SKM-1 treated with dmso at 0.1 percent for 144 hours (cell line): Measurements from ENCODE around the gene IGSF21.

Experiments
- DNase-seq: peaks from one replicate; lab custom pipeline; 2025; ENCODE audit not compliant: unreplicated experiment; lab: John Stamatoyannopoulos, UW

IGSF21 gene

GRCh38 chr1:18394563-18395156 is 287.1 kb downstream of the IGSF21 start:
- no peak for DNase-seq

- DNase-seq, result no peak
These were observed 288.8 kb downstream of the IGSF21 start for GRCh38 chr1:18396247-18396980.

GRCh38 chr1:18397641-18398040 is 290.0 kb downstream of the IGSF21 start:
- no peak for DNase-seq

GRCh38 chr1:18398791-18399530 is 291.4 kb downstream of the IGSF21 start:
- DNase-seq, result no peak

GRCh38 chr1:18400347-18401102 is 292.9 kb downstream of the IGSF21 start:
- no peak for DNase-seq

GRCh38 chr1:18401921-18402320 is 294.3 kb downstream of the IGSF21 start:
- no peak for DNase-seq

GRCh38 chr1:18404460-18404859 is 296.9 kb downstream of the IGSF21 start:
- DNase-seq, result no peak

GRCh38 chr1:18407166-18408045 is 299.8 kb downstream of the IGSF21 start:
- no peak for DNase-seq

- no peak for DNase-seq
These were observed 301.2 kb downstream of the IGSF21 start for GRCh38 chr1:18408656-18409370.

GRCh38 chr1:18409609-18410237 is 302.1 kb downstream of the IGSF21 start:
- no peak for DNase-seq

- no peak for DNase-seq
These were observed 302.8 kb downstream of the IGSF21 start for GRCh38 chr1:18410407-18410806.

- no peak for DNase-seq
These were observed 303.7 kb downstream of the IGSF21 start for GRCh38 chr1:18411321-18411720.

GRCh38 chr1:18411820-18412641 is 304.4 kb downstream of the IGSF21 start:
- DNase-seq, result no peak

- no peak for DNase-seq
These were observed 305.3 kb downstream of the IGSF21 start for GRCh38 chr1:18412882-18413353.

GRCh38 chr1:18413541-18414305 is 306.1 kb downstream of the IGSF21 start:
- no peak for DNase-seq

- DNase-seq, result no peak
These were observed 306.7 kb downstream of the IGSF21 start for GRCh38 chr1:18414321-18414720.

- no peak for DNase-seq
These were observed 307.4 kb downstream of the IGSF21 start for GRCh38 chr1:18414872-18415447.
